Pancreas (tissue), 10 donors: Measurements from ENCODE around the gene GPR84. TPM values are rescaled to one million over a fixed set of nuclear protein-coding genes. Genes with fewer than 3 reads are reported as not detected.

Source experiments
- ATAC-seq, 4 donors: fragments of 200-7000 bp; cut with Tn5 transposase; one replicate each; pipeline versions ENCODE4 v1.8.0 to v1.9.1; 2020; ENCODE audit warnings: mild to moderate bottlenecking in 4 of 4, moderate library complexity in 4 of 4
- DNase-seq, 6 donors: peaks; one replicate each; pipeline ENCODE4 v3.0.0-alpha.2; 2020
- FAIRE-seq: peaks from 2 replicates; lab custom pipeline; 2012; peaks lifted over from hg19 to GRCh38; lab: Jason Lieb, UNC
- H3K27ac ChIP-seq, 4 donors: fragments of 200-600 bp; sonication (generic); 1 replicate in 3 of 4; 2 replicates in 1 of 4; pipeline versions ENCODE4 v1.5.0 to v1.8.0; 2020
- H3K27me3 ChIP-seq, 4 donors: fragments of 200-600 bp; one replicate each; pipeline ENCODE4 v1.8.0; 2021
- H3K36me3 ChIP-seq, 3 donors: fragments of 200-600 bp; sonication (generic) in 1 of 3; one replicate each; pipeline versions ENCODE4 v1.5.0 to v1.8.0; 2020 to 2021
- H3K4me1 ChIP-seq, 3 donors: fragments of 200-600 bp; one replicate each; pipeline ENCODE4 v1.8.0; 2021
- H3K4me3 ChIP-seq, 4 donors: fragments of 200-600 bp; sonication (generic) in 2 of 4; one replicate each; pipeline versions ENCODE4 v1.5.0 to v1.8.0; 2020 to 2021
- H3K9me3 ChIP-seq, 4 donors: fragments of 200-600 bp; one replicate each; pipeline ENCODE4 v1.8.0; 2021
- CTCF ChIP-seq, 4 donors: fragments of 200-600 bp; sonication (generic) in 3 of 4; IDR thresholded peaks; one replicate each; pipeline versions ENCODE4 v1.5.0 to v1.8.0; 2021; ENCODE audit warnings: antibody characterized with exemption in 4 of 4
- WGBS, 2 donors: extraction: QIAGEN DNeasy Blood & Tissue Kit; methylation state at CpG; one replicate each; pipeline ENCODE4 v1.1.7; 2013; 5-methylcytosine and 5-hydroxymethylcytosine counted together
- intact Hi-C, 3 donors: fragments of 100-400 bp; cut with DNase I; formaldehyde crosslinking; loops; one replicate each; pipeline versions ENCODE4 v1.11.1 to v1.14.2; 2022
- polyA plus RNA-seq, 2 donors: library from polyadenylated mRNA; stranded (reverse); fragments of 200-250 nt; gene quantifications; one replicate each; pipeline ENCODE4 v1.2.3, GENCODE V29; 2013
- total RNA-seq, 6 donors: library from RNA; stranded (reverse); fragmentation: NEBNext Ultra II Directional in 4 of 6; extraction: Animal tissue kit (Norgen Biotek cat#: 25700) in 4 of 6; gene quantifications; one replicate each; pipeline versions ENCODE4 v1.2.1 to v1.2.4, GENCODE V29; 2021 to 2023
- donor health status: healthy with polysubstance abuse.
- donor health status: DM: no; HTN: no; CAD: no; lungs with moderate emphysema.
- donor health status: DM: no; HTN: no; CAD: no.
- donor health status: control.
- donor health status: control.
- donor health status: Bipolar disorder and iron deficiency.
- donor health status: DM: yes; HTN: yes; CAD: no.
- donor health status: DM: no; HTN: no; CAD: no.
- donor health status: DM: no; HTN: no; CAD: no.
- donor health status: DM: yes; HTN: yes; CAD: no.

GPR84 gene
- total and polyA plus RNA-seq, 8 donors: 0.09 to 0.87 (median 0.39) TPM; not detected in 2

- intact Hi-C loops: loop anchor here in 2 of 3 donors (5.0 to 10.0 kb wide), 3 partner anchors 71 to 146 kb away; no protein-coding TSS in a partner anchor
- Histone ChIP-seq H3K27me3 (no peaks in the 10 kb centered on the region), H3K27ac (no peak overlapping the region), H3K4me1 (peaks cover 0 to 4% (median 0%) of the 10 kb centered on the region in 3 donors), H3K4me3 (no peak overlapping the region), H3K36me3 (no peaks in the 10 kb centered on the region), H3K9me3 (no peaks in the 10 kb centered on the region)
- WGBS, 2 donors: 79 to 86% methylated on average over 8 of the region's 8 CpGs
- ATAC-seq: no peak
- TF ChIP-seq CTCF (IDR thresholded peaks at IDR 0.05): no peak
- FAIRE-seq: no peak
- no peak for DNase-seq
Observed at GRCh38 chr12:54363047-54363446, 1.2 kb downstream of the GPR84 start.

- FAIRE-seq (no peak), ATAC-seq (peak; percentile 30 to 60 (median 50)), DNase-seq (peak; percentile 74 to 86 (median 80))
- no peaks in the 10 kb centered on the region for H3K9me3 ChIP-seq
- no peaks in the 10 kb centered on the region for H3K36me3 ChIP-seq
- TF ChIP-seq CTCF (IDR thresholded peaks at IDR 0.05): peak; percentile 50 to 71 (median 62)
- intact Hi-C loops: loop anchor here in 2 of 3 donors (5.0 to 10.0 kb wide), 3 partner anchors 69 to 144 kb away; no protein-coding TSS in a partner anchor
- H3K4me1 ChIP-seq: peaks cover 0 to 14% (median 0%) of the 10 kb centered on the region in 3 donors
- H3K27me3 ChIP-seq: no peaks in the 10 kb centered on the region
- no peak overlapping the region for H3K4me3 ChIP-seq
- peak overlapping the region in 1 of 4 donors; percentile 87 for H3K27ac ChIP-seq
- 54 to 59% methylated on average over 16 of the region's 16 CpGs for WGBS, 2 donors
Observed at GRCh38 chr12:54360717-54361456, 3.4 kb downstream of the GPR84 start.

DNA sequence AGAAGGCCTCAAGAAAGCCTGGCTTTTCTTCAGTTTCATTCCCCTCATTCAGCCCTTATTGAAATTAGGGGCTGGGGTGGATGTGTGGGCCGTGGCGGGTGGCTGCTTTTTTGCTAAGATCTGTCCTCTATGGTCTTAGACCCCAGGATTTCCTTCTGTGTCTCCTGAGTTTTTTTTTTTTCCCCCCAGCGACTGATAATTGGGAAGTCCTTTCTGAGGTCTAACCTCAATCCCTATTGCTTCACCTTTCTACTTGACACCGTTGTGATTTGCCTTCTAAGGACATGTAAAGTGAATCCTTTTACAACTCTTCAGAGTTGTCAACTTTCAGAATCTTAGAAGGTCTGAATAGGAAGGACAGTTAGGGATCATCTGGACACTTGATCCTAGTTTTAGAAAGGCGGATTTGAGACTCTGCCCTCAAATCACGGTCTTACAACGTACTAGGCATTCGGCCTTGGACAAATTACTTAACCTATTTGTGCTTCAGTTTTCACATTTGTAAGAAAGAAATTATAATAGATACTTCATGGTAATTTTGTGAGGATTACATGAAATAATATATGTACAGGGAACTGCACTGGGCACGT, 4.4 kb downstream of the GPR84 start:
- H3K27ac ChIP-seq: peak overlapping the region; percentile 28 to 87 (median 64)
- no peak for FAIRE-seq
- no peaks in the 10 kb centered on the region for H3K36me3 ChIP-seq
- ATAC-seq: no peak
- intact Hi-C loops: loop anchor here (5.0 to 10.0 kb wide), 4 partner anchors 55 to 143 kb away; partner anchors contain the start of gene NFE2 (in 1 of the 3)
- no peak for TF ChIP-seq CTCF (IDR thresholded peaks at IDR 0.05)
- DNase-seq: no peak
- 37 to 41% methylated on average over 9 of the region's 9 CpGs for WGBS, 2 donors
- no peaks in the 10 kb centered on the region for H3K9me3 ChIP-seq
- peak overlapping the region in 3 of 4 donors; percentile 25 to 57 (median 48) for H3K4me3 ChIP-seq
- no peaks in the 10 kb centered on the region for H3K27me3 ChIP-seq
- peaks cover 0 to 15% (median 2%) of the 10 kb centered on the region in 3 donors for H3K4me1 ChIP-seq

DNA sequence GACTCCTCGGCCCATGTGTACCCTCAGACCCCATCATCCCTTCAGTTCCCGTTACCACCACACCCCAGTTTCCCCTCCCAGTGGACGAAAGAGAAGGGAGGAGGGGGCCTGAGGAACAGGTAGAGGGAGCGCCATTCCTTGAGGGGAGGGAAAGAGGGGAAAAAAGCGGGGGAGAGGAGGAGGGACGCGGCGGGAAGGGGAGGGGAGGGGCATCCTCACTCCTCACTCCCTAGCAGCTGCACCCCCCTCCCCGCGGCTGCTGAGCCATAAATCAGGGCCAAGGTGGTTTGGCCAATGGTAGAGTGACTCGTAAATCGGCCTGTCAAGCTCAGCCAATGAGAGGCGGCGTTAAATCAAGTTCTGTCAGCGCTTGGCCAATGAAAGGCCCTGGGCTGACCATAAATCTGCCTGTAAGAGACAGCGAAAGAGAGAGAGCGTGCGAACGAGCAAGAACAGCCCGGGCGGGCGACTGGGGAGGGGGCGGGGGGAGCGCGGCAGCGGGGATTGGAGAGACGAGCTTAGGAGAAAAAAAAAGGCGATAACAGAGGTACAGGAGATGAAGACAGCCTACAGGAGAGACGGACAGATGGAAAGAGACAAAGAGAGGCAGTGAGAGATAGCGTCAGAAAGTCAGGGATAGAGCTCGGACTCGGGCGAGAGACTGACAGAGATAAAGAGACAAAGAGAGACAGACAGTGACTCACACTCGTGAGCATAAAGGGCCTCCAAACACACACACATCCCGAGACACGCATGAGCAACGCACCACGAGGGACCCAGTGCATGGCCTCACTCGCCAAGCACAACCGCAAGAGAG, 5.1 kb downstream of the GPR84 start:
- 2% methylated on average over 40 of the region's 40 CpGs for WGBS, 2 donors
- Histone ChIP-seq H3K27ac (peak overlapping the region; percentile 28 to 87 (median 64)), H3K36me3 (no peaks in the 10 kb centered on the region), H3K4me1 (peaks cover 0 to 16% (median 3%) of the 10 kb centered on the region in 3 donors), H3K4me3 (peak overlapping the region; percentile 17 to 57 (median 36)), H3K27me3 (no peaks in the 10 kb centered on the region), H3K9me3 (no peaks in the 10 kb centered on the region)
- DNase-seq (peak; percentile 86 to 98 (median 96)), ATAC-seq (peak; percentile 89 to 93 (median 93)), FAIRE-seq (no peak)
- TF ChIP-seq CTCF (IDR thresholded peaks at IDR 0.05): no peak
- intact Hi-C loops: loop anchor here in 1 of 3 donors (10.0 kb wide), 1 partner anchor 54 kb away; the partner anchor contains the start of gene NFE2
